Measurements from ENCODE around the gene SCARF2. TPM values are rescaled to one million over a fixed set of nuclear protein-coding genes. Genes with fewer than 3 reads are reported as not detected.

SCARF2 gene
- total and polyA plus RNA-seq, 2 of the 13 experiments (the other 11 are each of a cell fraction or from before 2014, with no cell fraction given), result 3.3 to 6.2 TPM

GRCh38 chr22:20465759-20466077 lies 28.1 kb upstream of the SCARF2 start:
- Histone ChIP-seq H3K4me3 (replicated peaks in 1 of 3; ENCODE audit: insufficient read depth in 1 of 3, low read depth in 2 of 3, low read length in 3 of 3) (no peak overlapping the region), H3K79me2 (ENCODE audit: insufficient read depth, low read length) (no peaks in the 10 kb centered on the region), H3K9me3 (ENCODE audit: low read length) (no peaks in the 10 kb centered on the region), H3K27ac (ENCODE audit: extremely low read length, insufficient read depth, low read length) (no peak overlapping the region), H4K20me1 (ENCODE audit: insufficient read depth, low read length) (no peaks in the 10 kb centered on the region), H3K27me3 (ENCODE audit: control insufficient read depth in 1 of 2, insufficient read depth in 2 of 2, low read length in 2 of 2) (no peaks in the 10 kb centered on the region), H3K9ac (ENCODE audit: insufficient read depth, low read depth, low read length) (no peak overlapping the region), H3K4me2 (ENCODE audit: low read depth, low read length) (no peak overlapping the region), H3K4me1 (ENCODE audit: insufficient read depth, low read length) (no peaks in the 10 kb centered on the region), H3K36me3 (replicated peaks in 1 of 2; ENCODE audit: control insufficient read depth in 1 of 2, insufficient read depth in 2 of 2, low read length in 2 of 2) (peaks cover 1 to 4% of the 10 kb centered on the region in 2 experiments; a peak in 2 of 5 replicates), H2AFZ (ENCODE audit: low read length) (no peak overlapping the region)
- no peak for DNase-seq (ENCODE audit: low spot score)
- ChIA-PET CTCF (ENCODE audit: low intra/inter-chr PET ratio, low total read pairs) (no interaction called here), POLR2A (no interaction called here)
- WGBS (ENCODE audit: low lambda C conversion rate), result 92% methylated on average over 5 of the region's 5 CpGs
- no peak for FAIRE-seq
- TF ChIP-seq ZBTB2 (CRISPR knock-in tag; IDR thresholded peaks at IDR 0.05; ENCODE audit: low read depth) (no peak), TFAP4 (IDR thresholded peaks at IDR 0.05; ENCODE audit: borderline replicate concordance, low read depth) (no peak), MXD4 (CRISPR knock-in tag; IDR thresholded peaks at IDR 0.05) (no peak), GPBP1L1 (CRISPR knock-in tag; IDR thresholded peaks at IDR 0.05) (no peak), KLF15 (CRISPR knock-in tag; IDR thresholded peaks at IDR 0.05; ENCODE audit: borderline replicate concordance) (no peak), ZFP82 (CRISPR knock-in tag; IDR thresholded peaks at IDR 0.05; ENCODE audit: borderline replicate concordance) (no peak), KAT8 (CRISPR knock-in tag; IDR thresholded peaks at IDR 0.05) (no peak), CEBPG (CRISPR knock-in tag; IDR thresholded peaks at IDR 0.05) (no peak), ZNF703 (CRISPR knock-in tag; IDR thresholded peaks at IDR 0.05; ENCODE audit: borderline replicate concordance) (no peak), HBP1 (CRISPR knock-in tag; IDR thresholded peaks at IDR 0.05; ENCODE audit: low read depth) (no peak)
- intact Hi-C loops (cut with micrococcal nuclease; ENCODE audit: unreplicated experiment), result no loop called here
- in situ Hi-C loops (cut with HindIII; ENCODE audit: extremely low pct_ligation_motif_present, low pct_unique_long_range_greater_than_20kb), result no loop called here
- BruUV-seq (replicated peaks), result no TSS peak
- no peak for ATAC-seq

Measured in HepG2 (cell line).